Thoracic aorta (tissue), 2 donors: ENCODE measurements around the gene ESYT3. TPM values are rescaled to one million over a fixed set of nuclear protein-coding genes. Genes with fewer than 3 reads are reported as not detected.

Experiments used
- ATAC-seq: fragments of 150-250 bp; one replicate; pipeline ENCODE4 v1.8.0; 2017; ENCODE audit warnings: low read depth; ENCODE audit not compliant: insufficient number of reproducible peaks, low FRiP score
- DNase-seq: peaks from one replicate; pipeline ENCODE4 v3.0.0-alpha.2; 2020; ENCODE audit warnings: low spot score
- H3K27ac ChIP-seq, 2 donors: fragments of 200-600 bp; sonication (generic); 1 replicate in 1 of 2; 2 replicates in 1 of 2; pipeline ENCODE4 v1.5.1; 2016; ENCODE audit warnings: mild to moderate bottlenecking in 2 of 2, moderate library complexity in 2 of 2
- H3K27me3 ChIP-seq: fragments of 200-600 bp; sonication (generic); replicated peaks from 2 replicates; pipeline ENCODE4 v1.6.0; 2016; ENCODE audit warnings: mild to moderate bottlenecking; ENCODE audit not compliant: insufficient read depth
- H3K36me3 ChIP-seq: fragments of 200-600 bp; sonication (generic); one replicate; pipeline ENCODE4 v1.5.1; 2016
- H3K4me1 ChIP-seq, 2 donors: fragments of 200-600 bp; sonication (generic); 1 replicate in 1 of 2; 2 replicates in 1 of 2; pipeline versions ENCODE4 v1.5.1 to v1.6.0; 2016; ENCODE audit warnings: low read depth in 2 of 2, mild to moderate bottlenecking in 1 of 2; ENCODE audit not compliant: control insufficient read depth in 1 of 2
- H3K4me3 ChIP-seq: fragments of 200-600 bp; sonication (generic); 2 replicates; pipeline ENCODE4 v1.5.1; 2016; ENCODE audit warnings: mild to moderate bottlenecking
- H3K9me3 ChIP-seq: fragments of 200-600 bp; sonication (generic); 2 replicates; pipeline ENCODE4 v1.5.1; 2016
- total RNA-seq, 2 donors: library from RNA; depleted of rRNA; stranded (reverse); fragments of >200 nt; gene quantifications; one replicate each; pipeline versions ENCODE4 v1.1.0 to v1.2.3, GENCODE V29; 2016
- TF ChIP-seq, protein P1 (sequence below): fragments of 200-600 bp; sonication (generic); IDR thresholded peaks from one replicate; pipeline ENCODE4 v1.5.1; 2019; ENCODE audit warnings: antibody characterized with exemption

ESYT3 gene
- total RNA-seq, 2 donors from 2014 or later = 1.9 to 7.1 TPM

DNA sequence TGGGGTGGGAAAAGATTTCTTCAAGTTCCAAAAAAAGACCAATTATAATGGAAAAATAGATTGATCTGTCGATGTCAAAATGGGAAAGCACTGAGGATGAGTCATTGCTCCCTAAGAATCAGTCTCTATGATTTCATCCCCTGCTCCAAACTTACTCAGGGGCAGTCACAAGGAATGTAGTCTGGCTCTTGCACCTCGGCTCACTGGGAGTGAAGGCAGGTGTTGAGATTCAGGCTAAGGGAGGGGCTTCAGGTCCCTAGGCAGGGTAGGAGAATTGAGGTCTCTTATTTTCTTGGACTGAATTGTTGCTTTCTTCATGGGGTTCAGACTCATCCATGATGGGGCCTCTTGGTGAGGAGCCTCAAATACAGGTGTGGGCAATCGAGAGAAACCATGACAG, 14.2 kb downstream of the ESYT3 start:
- Histone ChIP-seq H3K27ac (no peak overlapping the region), H3K9me3 (no peaks in the 10 kb centered on the region), H3K4me1 (no peaks in the 10 kb centered on the region), H3K4me3 (no peak overlapping the region), H3K36me3 (no peaks in the 10 kb centered on the region), H3K27me3 (no peaks in the 10 kb centered on the region)
- TF ChIP-seq, protein P1, sequence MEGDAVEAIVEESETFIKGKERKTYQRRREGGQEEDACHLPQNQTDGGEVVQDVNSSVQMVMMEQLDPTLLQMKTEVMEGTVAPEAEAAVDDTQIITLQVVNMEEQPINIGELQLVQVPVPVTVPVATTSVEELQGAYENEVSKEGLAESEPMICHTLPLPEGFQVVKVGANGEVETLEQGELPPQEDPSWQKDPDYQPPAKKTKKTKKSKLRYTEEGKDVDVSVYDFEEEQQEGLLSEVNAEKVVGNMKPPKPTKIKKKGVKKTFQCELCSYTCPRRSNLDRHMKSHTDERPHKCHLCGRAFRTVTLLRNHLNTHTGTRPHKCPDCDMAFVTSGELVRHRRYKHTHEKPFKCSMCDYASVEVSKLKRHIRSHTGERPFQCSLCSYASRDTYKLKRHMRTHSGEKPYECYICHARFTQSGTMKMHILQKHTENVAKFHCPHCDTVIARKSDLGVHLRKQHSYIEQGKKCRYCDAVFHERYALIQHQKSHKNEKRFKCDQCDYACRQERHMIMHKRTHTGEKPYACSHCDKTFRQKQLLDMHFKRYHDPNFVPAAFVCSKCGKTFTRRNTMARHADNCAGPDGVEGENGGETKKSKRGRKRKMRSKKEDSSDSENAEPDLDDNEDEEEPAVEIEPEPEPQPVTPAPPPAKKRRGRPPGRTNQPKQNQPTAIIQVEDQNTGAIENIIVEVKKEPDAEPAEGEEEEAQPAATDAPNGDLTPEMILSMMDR = no peak
- ATAC-seq (no peak), DNase-seq (no peak)

DNA sequence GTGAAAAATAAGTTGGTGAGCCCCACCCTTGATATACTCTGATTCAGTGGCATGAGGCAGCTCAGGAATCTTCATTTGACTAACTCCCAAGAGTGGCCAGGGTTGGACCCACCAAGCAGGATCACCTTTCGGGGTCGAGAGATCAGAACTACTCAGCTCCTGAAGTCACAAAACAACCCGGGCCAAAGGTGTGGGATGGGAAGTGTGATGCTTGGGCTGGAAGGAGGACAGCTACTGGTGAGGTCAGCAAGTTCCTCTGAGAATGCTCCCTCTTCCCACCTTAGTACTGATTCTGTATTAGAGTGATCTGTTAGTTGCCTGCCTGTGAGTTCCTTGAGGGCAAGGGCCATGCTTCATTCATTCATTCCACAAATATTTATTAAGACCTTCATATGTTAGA, 15.1 kb downstream of the ESYT3 start:
- Histone ChIP-seq H3K27me3 (no peaks in the 10 kb centered on the region), H3K9me3 (no peaks in the 10 kb centered on the region), H3K4me1 (no peaks in the 10 kb centered on the region), H3K4me3 (no peak overlapping the region), H3K36me3 (no peaks in the 10 kb centered on the region), H3K27ac (no peak overlapping the region)
- ATAC-seq (no peak), DNase-seq (no peak)
- TF ChIP-seq, protein P1 = no peak

DNA sequence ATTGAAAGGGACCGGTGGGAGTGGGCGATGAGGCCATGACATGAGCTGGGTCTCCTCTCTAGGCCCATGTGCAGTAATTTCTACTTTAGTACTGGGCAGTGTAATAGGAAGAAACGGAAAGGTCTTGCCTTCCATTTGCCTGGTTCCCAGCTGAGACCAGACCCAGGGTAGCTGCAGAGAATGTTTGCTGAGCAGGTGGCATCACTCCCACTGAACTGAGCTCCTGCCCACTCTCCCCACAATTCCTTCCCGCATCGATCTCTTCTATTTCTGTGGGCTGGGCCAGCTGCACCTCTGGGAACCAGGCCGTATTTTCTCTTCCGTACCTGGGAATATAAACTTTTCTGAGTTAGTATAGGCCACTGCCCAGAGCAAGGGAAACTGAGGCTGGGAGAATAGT, 15.8 kb downstream of the ESYT3 start:
- no peaks in the 10 kb centered on the region for H3K36me3 ChIP-seq
- H3K4me1 ChIP-seq = no peaks in the 10 kb centered on the region
- TF ChIP-seq, protein P1 = no peak
- no peaks in the 10 kb centered on the region for H3K27me3 ChIP-seq
- no peak overlapping the region for H3K27ac ChIP-seq
- ATAC-seq (no peak), DNase-seq (no peak)
- H3K4me3 ChIP-seq = no peak overlapping the region
- no peaks in the 10 kb centered on the region for H3K9me3 ChIP-seq

DNA sequence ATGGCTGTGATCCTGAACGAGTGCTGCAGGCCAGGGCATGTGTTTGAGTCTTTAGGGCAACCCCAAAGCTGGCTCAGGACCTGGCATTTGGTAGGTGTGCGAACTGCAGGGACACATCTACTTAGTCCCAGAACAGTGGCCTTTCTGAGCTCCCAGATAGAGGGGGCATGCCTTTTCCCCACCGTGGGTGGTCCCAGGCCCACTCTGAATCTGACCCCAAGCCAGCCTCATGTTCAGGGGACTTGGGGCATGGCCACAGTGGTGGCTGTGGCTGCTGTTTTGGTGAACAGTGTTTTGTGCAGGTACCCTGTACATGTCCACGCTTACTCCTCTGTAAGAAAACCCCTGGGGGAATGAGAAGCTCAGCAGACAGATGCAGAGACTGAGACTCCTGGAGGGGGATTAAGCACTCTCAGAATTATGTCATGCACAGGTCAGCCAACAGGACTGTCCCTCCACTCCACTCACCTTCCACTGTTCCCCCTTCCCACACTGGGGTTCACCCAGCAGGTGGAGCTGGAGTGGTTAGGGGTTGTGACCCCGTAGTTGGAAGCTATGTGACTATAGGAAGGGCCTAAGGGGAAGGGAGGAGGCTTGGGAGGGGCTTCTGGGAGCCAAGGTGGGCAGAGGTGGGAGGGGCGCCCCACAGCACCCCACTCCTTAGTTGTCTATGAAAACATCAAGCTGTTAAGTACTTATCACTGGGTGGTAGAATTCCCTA, 16.4 kb downstream of the ESYT3 start:
- H3K4me1 ChIP-seq = no peaks in the 10 kb centered on the region
- no peak overlapping the region for H3K27ac ChIP-seq
- DNase-seq (no peak), ATAC-seq (no peak)
- H3K9me3 ChIP-seq = no peaks in the 10 kb centered on the region
- no peaks in the 10 kb centered on the region for H3K27me3 ChIP-seq
- no peaks in the 10 kb centered on the region for H3K36me3 ChIP-seq
- TF ChIP-seq, protein P1 = no peak
- H3K4me3 ChIP-seq = no peak overlapping the region

DNA sequence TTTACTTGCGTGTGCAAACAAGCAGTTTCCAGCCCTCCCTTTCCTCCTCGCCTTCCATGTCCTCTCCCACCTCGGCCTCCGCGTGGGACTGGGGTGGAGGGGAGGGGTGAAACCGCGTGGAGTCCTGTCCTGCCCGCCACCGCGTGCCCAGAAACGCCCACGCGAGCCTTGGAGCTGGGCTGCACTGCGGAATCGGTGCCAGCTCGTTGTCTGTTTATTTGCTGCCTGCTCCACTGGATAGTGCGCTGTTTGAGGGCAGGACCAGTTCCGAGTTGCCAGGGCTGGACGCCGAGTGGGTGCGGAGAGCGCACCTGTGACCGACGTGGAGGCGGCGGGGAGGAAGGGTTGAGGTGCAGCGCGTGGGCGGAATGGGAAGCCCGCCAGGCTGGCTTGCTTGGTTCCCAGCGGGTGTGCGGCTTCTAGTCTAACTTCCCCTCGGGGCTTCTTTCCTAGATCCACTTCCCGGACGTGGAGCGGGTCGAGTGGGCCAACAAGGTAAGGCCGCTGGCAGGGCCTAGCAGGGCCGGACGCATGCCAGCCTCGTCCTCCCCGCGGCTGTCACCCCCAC, 17.3 kb downstream of the ESYT3 start:
- H3K9me3 ChIP-seq = no peaks in the 10 kb centered on the region
- H3K27ac ChIP-seq = no peak overlapping the region
- ATAC-seq (no peak), DNase-seq (no peak)
- no peaks in the 10 kb centered on the region for H3K36me3 ChIP-seq
- no peak overlapping the region for H3K4me3 ChIP-seq
- H3K27me3 ChIP-seq = no peaks in the 10 kb centered on the region
- H3K4me1 ChIP-seq = no peaks in the 10 kb centered on the region
- TF ChIP-seq, protein P1 = no peak
